NCI-H1105 (cell line): Measurements from ENCODE around the gene IL36G.

Source experiments
- DNase-seq: peaks from one replicate; lab custom pipeline; 2025; lab: John Stamatoyannopoulos, UW

Gene IL36G

GRCh38 chr2:112972423-112973086 lies 5.3 kb upstream of the IL36G start:
- no peak for DNase-seq

GRCh38 chr2:112973156-112973555 lies 4.7 kb upstream of the IL36G start:
- DNase-seq: no peak

DNA sequence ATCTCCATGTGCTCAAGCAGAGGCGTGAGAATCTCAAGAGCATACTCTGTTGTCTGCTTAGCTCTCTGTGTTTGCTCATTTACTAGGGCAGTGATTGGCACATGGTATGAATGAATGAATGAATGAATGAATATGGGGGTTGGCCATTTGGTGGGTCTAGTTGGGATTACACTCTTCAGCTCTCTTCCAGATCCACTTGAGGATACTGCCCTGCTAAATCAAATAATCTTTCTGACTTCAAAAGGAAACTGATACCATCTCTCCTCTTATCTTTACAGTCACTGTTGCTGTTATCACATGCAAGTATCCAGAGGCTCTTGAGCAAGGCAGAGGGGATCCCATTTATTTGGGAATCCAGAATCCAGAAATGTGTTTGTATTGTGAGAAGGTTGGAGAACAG lies 1.9 kb downstream of the IL36G start:
- DNase-seq: no peak

GRCh38 chr2:112980537-112980936 lies 2.7 kb downstream of the IL36G start:
- no peak for DNase-seq

- no peak for DNase-seq
Measured at GRCh38 chr2:112985090-112985489, 7.3 kb downstream of the IL36G start.

- DNase-seq: no peak
Measured at GRCh38 chr2:112989611-112990010, 11.8 kb downstream of the IL36G start.

DNA sequence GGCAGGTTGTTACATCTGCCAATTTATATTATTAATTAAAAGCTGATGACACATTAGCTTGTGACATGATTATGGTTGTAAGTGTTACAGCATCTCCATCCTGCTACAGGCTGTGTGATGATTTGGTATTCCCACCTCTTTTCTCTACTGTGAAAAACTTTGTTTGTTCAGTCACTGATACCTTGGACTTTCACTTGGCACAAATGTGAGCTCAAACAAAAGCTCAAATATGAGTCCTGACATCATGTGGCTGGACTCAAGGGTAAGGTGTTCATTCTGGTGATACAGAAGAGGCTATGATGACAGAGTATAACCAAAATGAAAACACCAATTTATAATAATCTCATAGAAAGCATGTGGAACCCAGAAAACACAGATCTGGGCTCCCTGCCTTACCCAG lies 16.0 kb downstream of the IL36G start:
- DNase-seq: no peak

DNA sequence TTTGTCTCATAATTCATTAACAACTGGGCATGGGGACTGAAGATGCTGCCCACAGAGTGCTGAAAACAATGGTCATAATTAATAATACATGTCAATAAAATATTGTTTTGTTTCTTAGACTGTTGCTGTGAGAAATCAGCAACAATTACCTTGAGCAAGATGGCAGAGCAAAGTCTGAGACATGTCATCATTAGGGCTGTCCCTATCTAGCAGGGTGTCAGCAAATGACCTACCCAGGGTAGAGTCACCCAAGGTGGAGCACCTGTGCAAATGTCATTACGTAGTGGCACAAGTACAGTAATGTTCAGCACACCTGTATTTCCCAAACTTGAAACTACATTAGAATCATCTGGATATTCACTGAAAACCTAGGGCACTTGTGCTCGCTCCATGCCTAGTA lies 16.8 kb downstream of the IL36G start:
- no peak for DNase-seq

GRCh38 chr2:112995346-112995920 lies 17.6 kb downstream of the IL36G start:
- no peak for DNase-seq

DNA sequence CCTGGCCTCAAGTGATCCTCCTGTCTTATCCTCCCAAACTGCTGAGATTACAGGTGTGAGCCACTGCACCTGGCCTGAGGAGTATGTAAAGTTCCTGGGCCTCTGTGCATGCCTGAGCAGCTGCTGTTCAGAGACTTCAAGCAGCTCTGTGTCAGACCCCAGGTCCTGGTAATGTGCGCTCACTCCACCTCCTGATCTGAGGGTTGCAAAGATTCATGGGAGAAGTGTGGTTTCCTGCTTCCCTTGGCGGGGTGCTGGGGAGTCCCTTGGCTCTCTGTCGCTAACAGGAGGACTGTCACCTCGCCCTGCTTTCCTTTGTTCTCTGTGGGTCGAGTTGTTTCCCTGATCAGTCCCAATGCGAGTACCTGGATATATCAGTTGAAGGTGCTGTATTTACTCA lies 18.8 kb downstream of the IL36G start:
- no peak for DNase-seq

- no peak for DNase-seq
Measured at GRCh38 chr2:112997151-112997550, 19.3 kb downstream of the IL36G start.

DNA sequence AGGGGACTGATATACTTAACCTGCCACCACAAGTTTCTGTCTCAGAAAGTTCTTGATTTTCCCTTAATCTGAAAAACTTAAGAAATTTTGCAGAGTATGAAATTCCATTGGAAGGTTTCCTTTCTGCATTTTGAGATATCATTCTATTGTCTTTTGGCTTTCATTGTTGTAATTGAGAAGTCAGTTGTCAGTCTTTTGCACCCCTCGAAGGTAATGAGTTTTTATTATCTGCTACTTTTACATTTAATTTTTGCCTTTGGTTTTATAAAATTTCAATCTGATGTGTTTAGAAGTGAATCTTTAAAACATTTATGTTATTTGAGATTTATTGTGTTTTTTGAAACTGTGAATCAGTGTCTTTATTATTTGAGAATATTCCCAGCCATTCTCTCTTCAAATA lies 22.6 kb downstream of the IL36G start:
- no peak for DNase-seq

DNA sequence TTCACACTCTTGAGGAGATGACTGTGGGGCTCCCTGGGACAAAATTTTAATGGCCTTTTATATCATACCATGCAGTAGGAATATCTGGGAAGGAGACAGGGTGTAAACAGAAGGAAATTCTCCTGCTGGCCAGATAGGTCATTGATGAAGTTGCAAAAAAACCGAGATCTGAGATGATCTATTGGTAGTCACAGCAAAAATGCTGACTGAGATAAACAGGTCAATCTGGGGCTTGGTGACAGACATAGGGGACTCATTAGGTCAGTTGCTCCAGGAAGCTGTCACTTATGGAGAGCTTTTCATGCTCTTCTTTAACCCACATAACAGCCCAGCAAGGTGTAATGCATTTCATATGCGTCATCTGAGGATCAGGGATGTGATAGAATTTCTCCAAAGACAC lies 24.9 kb downstream of the IL36G start:
- no peak for DNase-seq

- no peak for DNase-seq
Measured at GRCh38 chr2:113005030-113005509, 27.3 kb downstream of the IL36G start, which contains the start of gene IL36A. Gene IL36A (plus strand): TSS chr2:113005459. CDS start chr2:113005872, 413 bp downstream.

DNA sequence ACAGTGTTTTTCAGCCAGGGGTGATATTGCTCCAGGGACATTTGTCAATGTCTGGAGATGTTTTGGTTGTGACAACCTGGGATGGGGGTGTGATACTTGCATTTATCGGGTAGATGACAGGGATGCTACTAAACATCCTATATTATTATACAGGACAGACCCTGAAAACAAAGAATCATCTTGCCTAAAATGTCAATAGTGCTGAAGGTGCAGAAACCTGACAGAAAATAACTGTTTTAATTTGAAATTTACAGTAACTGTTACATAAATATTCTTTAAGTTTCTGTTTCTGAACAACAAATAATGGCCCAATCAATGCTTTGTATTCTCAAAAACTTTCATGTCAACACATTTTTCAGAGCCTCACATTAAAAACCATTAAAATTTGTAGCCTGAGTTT lies 29.4 kb downstream of the IL36G start:
- no peak for DNase-seq

GRCh38 chr2:113009622-113010021 lies 31.8 kb downstream of the IL36G start:
- DNase-seq: no peak

DNA sequence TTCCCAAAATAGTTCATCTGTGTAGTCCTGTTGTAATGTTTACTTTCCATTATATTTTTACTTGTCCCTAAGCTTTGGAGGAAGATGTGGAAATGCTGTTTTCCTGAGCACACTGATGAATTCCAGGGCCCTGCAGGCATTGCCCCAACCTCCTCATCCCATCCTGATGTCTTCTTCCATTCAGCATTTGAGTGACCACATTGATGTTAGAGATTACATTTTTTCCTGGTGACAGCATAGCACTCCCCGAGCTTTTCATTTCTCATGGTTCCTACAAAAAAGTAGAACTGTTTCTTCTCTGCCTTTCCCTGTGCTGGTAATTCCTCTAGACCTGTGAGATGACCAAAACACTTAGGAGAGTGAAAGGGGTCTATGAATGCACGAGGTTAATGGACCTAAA lies 32.3 kb downstream of the IL36G start:
- no peak for DNase-seq

DNA sequence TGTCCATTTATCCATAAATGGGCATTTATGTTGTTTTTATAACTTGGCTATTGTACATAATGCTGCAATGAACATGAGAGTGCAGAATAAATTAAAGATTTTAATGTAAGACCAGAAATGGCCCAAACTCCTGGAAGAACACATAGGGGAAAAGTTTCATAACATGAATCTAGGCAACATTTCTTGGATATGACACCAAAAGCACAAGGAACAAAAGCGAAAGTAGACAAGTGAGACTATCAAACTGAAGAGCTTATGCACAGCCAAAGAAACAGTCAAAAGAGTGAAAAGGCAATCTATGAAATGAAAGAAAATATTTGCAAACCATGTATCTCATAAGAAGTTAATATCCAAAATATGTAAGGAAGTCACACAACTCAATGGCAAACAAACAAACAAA lies 33.3 kb downstream of the IL36G start:
- no peak for DNase-seq

DNA sequence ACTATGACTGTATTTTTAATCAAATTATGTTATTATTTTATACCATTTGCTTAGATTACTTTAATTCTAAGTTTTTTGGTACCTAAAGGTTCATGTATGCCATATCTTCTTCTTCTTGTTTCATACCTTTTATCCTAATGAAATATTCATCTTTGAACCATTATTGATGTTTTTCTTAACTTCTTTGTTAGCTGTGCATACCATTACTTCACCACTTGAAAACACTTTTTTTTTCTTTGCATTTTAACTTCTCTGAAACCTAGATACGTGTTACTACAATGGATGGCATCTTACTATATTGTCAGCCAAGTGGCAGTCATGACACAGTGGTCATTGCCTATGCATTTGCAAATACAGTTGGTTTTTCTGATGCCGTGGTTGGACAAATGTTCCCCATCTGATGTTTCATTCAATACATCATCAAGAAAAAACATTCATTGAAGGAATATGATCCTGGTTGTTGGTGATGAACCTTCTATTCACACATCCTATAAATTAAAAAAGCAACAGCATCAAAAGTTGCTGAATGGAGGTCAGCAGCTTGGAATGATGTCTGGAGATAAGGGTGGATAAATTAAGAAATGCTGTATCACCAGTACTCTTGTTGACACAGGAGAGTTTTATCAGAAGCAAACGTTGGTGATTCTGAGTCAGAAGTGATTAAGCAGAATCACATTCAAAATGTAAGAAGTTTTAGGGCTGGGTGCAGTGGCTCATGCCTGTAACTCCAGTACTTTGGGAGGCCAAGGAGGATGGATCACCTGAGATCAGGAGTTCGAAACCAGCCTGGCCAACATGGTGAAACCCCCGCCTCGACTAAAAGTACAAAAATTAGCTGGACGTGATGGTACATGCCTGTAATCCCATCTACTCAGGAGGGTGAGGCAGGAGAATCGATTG lies 34.9 kb downstream of the IL36G start:
- no peak for DNase-seq

GRCh38 chr2:113013336-113013661 lies 35.5 kb downstream of the IL36G start:
- no peak for DNase-seq

GRCh38 chr2:113014067-113014466 lies 36.3 kb downstream of the IL36G start:
- DNase-seq: no peak

DNA sequence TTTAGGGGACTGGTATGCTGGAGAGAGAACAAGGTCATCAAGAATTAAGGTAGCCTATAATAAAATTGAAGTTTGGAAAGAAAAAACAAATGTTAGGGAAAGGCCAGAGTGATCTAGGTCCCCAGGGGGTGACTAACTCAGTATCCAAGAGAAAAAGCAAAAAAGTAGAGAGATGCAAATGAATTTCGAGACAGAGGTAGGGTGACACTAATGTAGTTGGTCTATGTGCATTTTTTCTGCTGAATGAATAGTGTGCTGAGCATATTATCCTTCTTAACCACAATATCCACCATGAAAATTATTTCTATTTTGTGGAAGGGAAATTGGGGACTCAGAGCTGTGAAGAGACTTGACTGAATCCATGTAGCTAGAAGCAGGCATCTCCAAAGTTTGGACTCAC lies 37.2 kb downstream of the IL36G start:
- DNase-seq: no peak

DNA sequence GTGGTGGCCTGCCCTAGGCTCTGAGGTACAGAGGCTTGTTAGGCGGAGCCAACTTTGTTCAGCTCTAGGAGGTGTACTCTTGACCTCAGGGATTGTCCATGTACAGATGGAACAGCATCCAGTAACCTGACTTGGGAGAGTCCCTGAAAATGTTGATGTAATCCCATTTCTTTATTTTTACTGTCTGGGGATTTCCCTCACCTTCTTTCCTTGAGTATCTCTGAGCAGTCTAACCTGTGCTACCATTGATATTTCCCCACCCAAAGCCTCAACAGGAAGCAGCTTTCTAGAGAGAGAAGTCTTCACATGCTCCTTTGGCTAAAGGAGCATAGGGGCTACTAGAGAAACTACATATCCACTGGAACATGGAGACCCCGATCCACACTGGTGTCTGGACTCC lies 37.8 kb downstream of the IL36G start:
- no peak for DNase-seq
